NK-92 (cell line): ENCODE measurements around the gene NOTCH3.

ENCODE experiments used
- DNase-seq: peaks from one replicate; lab custom pipeline; 2025; ENCODE audit not compliant: unreplicated experiment; lab: John Stamatoyannopoulos, UW

Gene NOTCH3

DNA sequence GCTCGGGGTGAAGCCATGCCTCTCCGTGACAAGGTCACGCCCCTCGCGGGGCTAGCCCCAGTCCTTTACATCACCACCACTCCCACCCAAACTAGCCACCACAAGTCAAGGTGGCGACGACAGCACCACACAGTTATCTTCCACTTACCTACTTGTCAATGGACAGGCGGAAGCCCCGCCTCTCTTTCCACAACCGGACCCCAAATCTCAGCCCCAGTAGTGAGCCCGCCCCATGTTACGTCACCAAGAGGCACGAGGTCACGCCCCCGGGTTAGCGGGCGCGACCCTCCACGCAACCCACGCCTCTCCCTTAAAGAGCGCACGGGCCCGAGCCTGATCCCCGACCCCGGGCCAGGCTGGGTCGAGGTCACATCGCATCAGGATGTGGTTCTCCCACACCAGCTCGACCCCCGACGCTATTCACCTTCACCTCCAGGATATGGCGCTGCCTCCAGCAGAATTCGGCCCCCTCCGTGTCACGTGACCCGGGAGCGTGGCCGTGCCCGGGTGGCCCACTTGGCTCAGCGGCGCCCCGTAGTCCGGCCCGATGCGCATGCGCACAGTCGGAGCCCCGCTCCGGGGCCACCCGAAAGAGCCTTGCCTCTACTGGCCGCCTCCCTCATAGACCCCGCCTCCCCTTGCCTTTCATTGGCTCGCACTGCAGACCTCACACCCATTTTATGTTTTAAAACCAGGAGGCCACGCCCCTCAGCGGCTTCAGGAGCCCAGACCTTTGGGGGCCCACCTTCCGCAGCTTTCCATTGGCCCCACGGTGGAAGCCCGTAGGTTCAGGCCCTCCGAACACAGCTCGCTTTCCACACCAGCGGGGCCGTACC lies 75.3 kb downstream of the NOTCH3 start:
- DNase-seq = peak; percentile 85

GRCh38 chr19:15124572-15125231 lies 76.1 kb downstream of the NOTCH3 start:
- DNase-seq = no peak

GRCh38 chr19:15123900-15124299 lies 76.9 kb downstream of the NOTCH3 start:
- no peak for DNase-seq

GRCh38 chr19:15123031-15123890 lies 77.5 kb downstream of the NOTCH3 start:
- DNase-seq = no peak

- DNase-seq = no peak
These were observed 78.3 kb downstream of the NOTCH3 start for GRCh38 chr19:15122331-15123030.

- DNase-seq = no peak
These were observed 80.4 kb downstream of the NOTCH3 start for GRCh38 chr19:15120135-15121026.

DNA sequence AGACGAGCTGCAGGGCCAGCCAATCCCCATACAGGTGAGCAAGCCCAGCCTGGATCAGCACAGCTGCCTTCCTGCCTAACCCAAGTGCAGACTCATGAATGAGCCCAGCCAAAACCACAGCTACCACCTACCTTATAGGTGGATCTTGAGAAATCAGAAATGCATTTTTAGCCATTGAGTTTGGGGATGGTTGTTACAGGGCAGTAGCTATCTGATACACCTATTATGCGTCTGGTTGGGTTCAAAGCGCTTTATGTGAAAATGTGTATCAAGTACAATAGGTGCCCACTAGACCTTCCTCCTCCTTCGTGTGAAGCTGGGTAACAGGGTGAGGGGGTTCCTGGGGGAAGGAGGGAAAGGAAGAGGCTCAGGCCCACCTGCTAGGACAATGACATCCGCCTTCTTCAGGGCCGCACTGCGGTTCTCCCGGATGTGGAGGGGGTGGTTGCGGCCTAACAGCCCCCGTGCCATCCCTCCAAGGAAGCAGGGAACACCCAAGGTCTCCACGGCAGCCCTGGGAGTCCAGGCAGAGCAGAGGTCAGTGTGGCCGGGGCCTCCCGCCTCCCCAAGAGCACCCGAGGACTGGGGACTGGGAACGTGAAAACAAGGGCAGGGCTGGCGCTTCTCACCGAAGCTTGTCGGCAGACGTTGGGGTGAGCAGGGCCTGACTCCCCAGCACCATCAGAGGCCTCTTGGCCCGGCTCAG lies 81.9 kb downstream of the NOTCH3 start:
- DNase-seq = no peak

DNA sequence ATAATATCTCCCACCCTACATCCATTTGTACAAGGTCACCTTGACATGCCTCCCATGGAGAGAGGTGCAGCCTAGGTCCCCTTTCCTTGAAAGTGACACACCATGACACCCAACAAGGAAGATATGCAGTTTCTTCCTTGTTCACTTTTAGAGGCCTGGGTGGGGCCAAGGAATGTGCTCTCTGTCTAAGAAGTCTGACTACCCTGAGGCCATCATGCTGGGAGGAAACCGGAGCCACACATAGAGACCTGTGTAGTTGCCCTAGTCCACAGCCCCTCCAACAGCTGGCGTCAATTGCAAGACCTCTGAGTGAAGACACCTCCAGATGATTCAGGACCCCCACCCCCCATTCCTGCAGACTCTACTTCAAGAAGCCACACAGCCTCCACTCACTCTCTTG lies 82.5 kb downstream of the NOTCH3 start:
- DNase-seq = no peak

- DNase-seq = no peak
These were observed 83.9 kb downstream of the NOTCH3 start for GRCh38 chr19:15116856-15117255.

DNA sequence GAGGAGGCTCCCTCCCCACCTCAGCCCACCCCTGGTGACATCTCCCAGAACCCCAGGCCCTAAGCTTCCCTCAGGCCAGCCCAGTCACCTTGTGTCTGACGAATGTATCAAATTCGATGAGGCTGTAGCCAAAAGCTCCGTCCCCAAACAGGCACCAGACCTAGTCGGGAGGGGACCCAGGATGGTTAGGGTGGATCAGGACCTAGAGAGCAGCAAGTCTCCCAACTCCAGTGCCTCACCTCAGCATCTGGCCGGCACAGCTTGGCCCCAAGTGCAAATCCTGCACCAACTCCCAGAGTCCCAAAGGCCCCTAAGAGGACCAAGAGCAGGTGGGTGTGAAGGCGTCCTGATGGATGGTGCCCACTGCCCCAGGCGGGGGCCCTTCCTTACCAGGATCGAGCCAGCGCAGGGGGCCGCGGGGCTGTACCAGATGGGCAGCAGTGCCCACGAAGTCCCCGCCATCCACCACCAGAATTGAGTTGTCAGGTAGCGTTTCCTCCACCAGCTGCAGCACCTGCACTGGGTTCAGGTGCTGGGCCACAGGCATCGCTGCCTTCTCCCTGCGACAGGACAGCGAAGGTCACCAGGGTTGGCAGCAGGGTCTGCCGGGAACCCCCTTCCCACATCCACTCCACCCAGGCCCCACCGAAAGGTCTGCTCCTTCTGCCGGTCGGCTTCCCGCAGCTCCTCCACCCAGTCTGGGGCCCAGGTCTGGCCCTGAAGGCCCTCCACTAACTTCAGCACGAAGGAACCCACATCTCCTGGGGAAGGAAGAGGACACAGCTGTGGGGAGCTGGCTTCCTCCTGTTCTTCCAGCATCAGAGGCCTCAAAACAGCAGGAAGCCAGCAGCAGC lies 84.8 kb downstream of the NOTCH3 start:
- no peak for DNase-seq

GRCh38 chr19:15115080-15115479 lies 85.7 kb downstream of the NOTCH3 start:
- DNase-seq = no peak

- no peak for DNase-seq
These were observed 86.6 kb downstream of the NOTCH3 start for GRCh38 chr19:15114153-15114540.

GRCh38 chr19:15113245-15114152 lies 87.3 kb downstream of the NOTCH3 start:
- no peak for DNase-seq

- no peak for DNase-seq
These were observed 88.4 kb downstream of the NOTCH3 start for GRCh38 chr19:15112385-15112784.

DNA sequence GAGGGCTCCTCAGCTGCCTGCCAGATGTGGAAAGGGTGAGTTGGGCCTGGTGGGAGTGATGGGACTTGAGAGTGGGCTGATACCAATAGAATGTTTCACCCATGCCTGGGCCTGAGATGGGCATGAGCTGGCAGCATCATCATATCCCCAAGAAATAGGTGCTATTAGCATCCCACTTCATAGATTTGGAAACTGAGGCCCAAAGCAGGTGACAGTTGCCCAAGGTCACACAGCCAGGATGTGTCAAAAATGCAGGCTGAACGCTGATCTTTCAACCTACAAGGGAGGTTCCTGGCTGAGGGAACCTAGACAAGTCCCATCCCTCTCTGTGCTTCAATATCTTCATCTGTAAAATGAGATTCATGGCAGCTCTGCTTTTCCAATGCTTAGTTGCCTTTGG lies 89.0 kb downstream of the NOTCH3 start:
- DNase-seq = no peak

- no peak for DNase-seq
These were observed 90.4 kb downstream of the NOTCH3 start for GRCh38 chr19:15110418-15110815.

DNA sequence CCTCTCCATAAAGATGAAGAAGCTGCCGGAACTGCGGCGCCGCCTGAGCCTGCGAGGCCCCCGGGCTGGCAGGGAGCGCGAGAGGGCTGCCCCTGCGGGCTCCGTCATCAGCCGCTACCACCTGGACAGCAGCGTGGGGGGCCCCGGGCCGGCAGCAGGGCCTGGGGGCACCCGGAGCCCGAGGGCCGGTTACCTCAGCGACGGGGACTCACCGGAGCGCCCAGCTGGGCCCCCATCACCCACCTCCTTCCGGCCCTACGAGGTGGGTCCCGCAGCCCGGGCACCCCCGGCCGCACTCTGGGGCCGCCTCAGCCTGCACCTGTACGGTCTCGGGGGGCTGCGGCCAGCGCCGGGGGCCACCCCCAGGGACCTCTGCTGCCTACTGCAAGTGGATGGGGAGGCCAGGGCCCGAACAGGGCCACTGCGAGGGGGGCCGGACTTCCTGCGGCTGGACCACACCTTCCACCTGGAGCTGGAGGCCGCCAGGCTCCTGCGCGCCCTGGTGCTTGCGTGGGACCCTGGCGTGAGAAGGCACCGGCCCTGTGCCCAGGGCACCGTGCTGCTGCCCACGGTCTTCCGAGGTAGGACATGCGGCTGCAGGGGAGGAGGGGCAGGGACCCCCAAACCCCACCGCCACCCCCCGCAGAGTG lies 90.9 kb downstream of the NOTCH3 start:
- no peak for DNase-seq
